Fibroblast of lung (primary cell): ENCODE data around the gene CRYBG1.

ENCODE experiments used
- EZH2 ChIP-seq: IDR thresholded peaks from 2 replicates; pipeline ENCODE4 v1.5.1; 2012; ENCODE audit warnings: low read length, control low read depth, mild to moderate bottlenecking; ENCODE audit errors: missing control alignments
- TF ChIP-seq, protein P1 (sequence below), 2 donors: IDR thresholded peaks in 1 of 2; conservative IDR thresholded peaks in 1 of 2; 1 replicate in 1 of 2; 2 replicates in 1 of 2; pipeline ENCODE4 v1.5.1; 2011 to 2012; ENCODE audit warnings: low read length in 2 of 2, control low read depth in 1 of 2, inconsistent platforms in 1 of 2, low read depth in 1 of 2, mild to moderate bottlenecking in 1 of 2

- TF ChIP-seq, protein P1, sequence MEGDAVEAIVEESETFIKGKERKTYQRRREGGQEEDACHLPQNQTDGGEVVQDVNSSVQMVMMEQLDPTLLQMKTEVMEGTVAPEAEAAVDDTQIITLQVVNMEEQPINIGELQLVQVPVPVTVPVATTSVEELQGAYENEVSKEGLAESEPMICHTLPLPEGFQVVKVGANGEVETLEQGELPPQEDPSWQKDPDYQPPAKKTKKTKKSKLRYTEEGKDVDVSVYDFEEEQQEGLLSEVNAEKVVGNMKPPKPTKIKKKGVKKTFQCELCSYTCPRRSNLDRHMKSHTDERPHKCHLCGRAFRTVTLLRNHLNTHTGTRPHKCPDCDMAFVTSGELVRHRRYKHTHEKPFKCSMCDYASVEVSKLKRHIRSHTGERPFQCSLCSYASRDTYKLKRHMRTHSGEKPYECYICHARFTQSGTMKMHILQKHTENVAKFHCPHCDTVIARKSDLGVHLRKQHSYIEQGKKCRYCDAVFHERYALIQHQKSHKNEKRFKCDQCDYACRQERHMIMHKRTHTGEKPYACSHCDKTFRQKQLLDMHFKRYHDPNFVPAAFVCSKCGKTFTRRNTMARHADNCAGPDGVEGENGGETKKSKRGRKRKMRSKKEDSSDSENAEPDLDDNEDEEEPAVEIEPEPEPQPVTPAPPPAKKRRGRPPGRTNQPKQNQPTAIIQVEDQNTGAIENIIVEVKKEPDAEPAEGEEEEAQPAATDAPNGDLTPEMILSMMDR (conservative IDR thresholded peaks at IDR 0.05 in 1 of 2, IDR thresholded peaks at IDR 0.05 in 1 of 2; ENCODE audit: low read depth in 1 of 2, low read length in 2 of 2), result no peak
- no peak for TF ChIP-seq EZH2
Measured at GRCh38 chr6:106417572-106418147, 57.1 kb downstream of the CRYBG1 start.
